GM12875 (cell line): ENCODE results near the gene DHRS7.

Experiments
- H3K4me3 ChIP-seq: one replicate; pipeline ENCODE4 v1.5.1; 2011; ENCODE audit warnings: low read depth, low read length, control low read depth
- CTCF ChIP-seq: IDR thresholded peaks from 2 replicates; pipeline ENCODE4 v1.5.1; 2011; ENCODE audit warnings: low read depth, mild to moderate bottlenecking, control low read depth, inconsistent platforms, low read length, moderate library complexity, borderline replicate concordance; ENCODE audit not compliant: insufficient read depth

The DHRS7 gene

GRCh38 chr14:60184146-60184904, 19.1 kb upstream of the DHRS7 start:
- peak; percentile 23; the same call in 1 of the 2 replicates for TF ChIP-seq CTCF
- no peak overlapping the region for H3K4me3 ChIP-seq

- no peak overlapping the region for H3K4me3 ChIP-seq
- no peak for TF ChIP-seq CTCF
These were observed 18.5 kb upstream of the DHRS7 start for GRCh38 chr14:60183741-60184140.

GRCh38 chr14:60183138-60183537, 17.9 kb upstream of the DHRS7 start:
- TF ChIP-seq CTCF: no peak
- no peak overlapping the region for H3K4me3 ChIP-seq

GRCh38 chr14:60179431-60179869, 14.3 kb upstream of the DHRS7 start:
- TF ChIP-seq CTCF: no peak
- no peak overlapping the region for H3K4me3 ChIP-seq

- no peak overlapping the region for H3K4me3 ChIP-seq
- TF ChIP-seq CTCF: no peak
These were observed 13.6 kb upstream of the DHRS7 start for GRCh38 chr14:60178820-60179219.

GRCh38 chr14:60178164-60178563, 13.0 kb upstream of the DHRS7 start:
- no peak for TF ChIP-seq CTCF
- H3K4me3 ChIP-seq: no peak overlapping the region

GRCh38 chr14:60175255-60175902, 10.2 kb upstream of the DHRS7 start:
- H3K4me3 ChIP-seq: no peak overlapping the region

More at GRCh38 chr14:60175255-60175902, 10.2 kb upstream of the DHRS7 start:
- TF ChIP-seq CTCF: no peak
